ENCODE results near the gene MAML3.

Gene MAML3

GRCh38 chr4:139902321-139903320 lies 251.4 kb downstream of the MAML3 start:
- no peak overlapping the region for H3K4me3 ChIP-seq (replicated peaks; ENCODE audit: low read depth, low read length)
- TF ChIP-seq CTCF (IDR thresholded peaks at IDR 0.05; ENCODE audit: low read length, missing control alignments) = no peak
- DNase-seq (ENCODE audit: low read depth) = no peak

- H3K4me3 ChIP-seq (replicated peaks; ENCODE audit: low read depth, low read length) = no peak overlapping the region
- no peak for TF ChIP-seq CTCF (IDR thresholded peaks at IDR 0.05; ENCODE audit: low read length, missing control alignments)
- no peak for DNase-seq (ENCODE audit: low read depth)
Observed at GRCh38 chr4:139901531-139902320, 252.3 kb downstream of the MAML3 start.

GRCh38 chr4:139900964-139901376 lies 253.0 kb downstream of the MAML3 start:
- no peak overlapping the region for H3K4me3 ChIP-seq (replicated peaks; ENCODE audit: low read depth, low read length)
- DNase-seq (ENCODE audit: low read depth) = no peak
- no peak for TF ChIP-seq CTCF (IDR thresholded peaks at IDR 0.05; ENCODE audit: low read length, missing control alignments)

- DNase-seq (ENCODE audit: low read depth) = no peak
- TF ChIP-seq CTCF (IDR thresholded peaks at IDR 0.05; ENCODE audit: low read length, missing control alignments) = no peak
Observed at GRCh38 chr4:139899346-139899745, 254.6 kb downstream of the MAML3 start.

GRCh38 chr4:139898293-139898692 lies 255.7 kb downstream of the MAML3 start:
- no peak for TF ChIP-seq CTCF (IDR thresholded peaks at IDR 0.05; ENCODE audit: low read length, missing control alignments)
- DNase-seq (ENCODE audit: low read depth) = no peak
- no peak overlapping the region for H3K4me3 ChIP-seq (replicated peaks; ENCODE audit: low read depth, low read length)

More at GRCh38 chr4:139899346-139899745, 254.6 kb downstream of the MAML3 start:
- H3K4me3 ChIP-seq (replicated peaks; ENCODE audit: low read depth, low read length) = no peak overlapping the region

GRCh38 chr4:139896091-139896604 lies 257.8 kb downstream of the MAML3 start:
- H3K4me3 ChIP-seq (replicated peaks; ENCODE audit: low read depth, low read length) = no peak overlapping the region
- no peak for DNase-seq (ENCODE audit: low read depth)

More at GRCh38 chr4:139896091-139896604, 257.8 kb downstream of the MAML3 start:
- TF ChIP-seq CTCF (IDR thresholded peaks at IDR 0.05; ENCODE audit: low read length, missing control alignments) = no peak
